NCI-H146 (cell line): ENCODE results near the gene TTC39C.

Experiments
- DNase-seq: peaks from one replicate; lab custom pipeline; 2025; lab: John Stamatoyannopoulos, UW

Gene TTC39C

DNA sequence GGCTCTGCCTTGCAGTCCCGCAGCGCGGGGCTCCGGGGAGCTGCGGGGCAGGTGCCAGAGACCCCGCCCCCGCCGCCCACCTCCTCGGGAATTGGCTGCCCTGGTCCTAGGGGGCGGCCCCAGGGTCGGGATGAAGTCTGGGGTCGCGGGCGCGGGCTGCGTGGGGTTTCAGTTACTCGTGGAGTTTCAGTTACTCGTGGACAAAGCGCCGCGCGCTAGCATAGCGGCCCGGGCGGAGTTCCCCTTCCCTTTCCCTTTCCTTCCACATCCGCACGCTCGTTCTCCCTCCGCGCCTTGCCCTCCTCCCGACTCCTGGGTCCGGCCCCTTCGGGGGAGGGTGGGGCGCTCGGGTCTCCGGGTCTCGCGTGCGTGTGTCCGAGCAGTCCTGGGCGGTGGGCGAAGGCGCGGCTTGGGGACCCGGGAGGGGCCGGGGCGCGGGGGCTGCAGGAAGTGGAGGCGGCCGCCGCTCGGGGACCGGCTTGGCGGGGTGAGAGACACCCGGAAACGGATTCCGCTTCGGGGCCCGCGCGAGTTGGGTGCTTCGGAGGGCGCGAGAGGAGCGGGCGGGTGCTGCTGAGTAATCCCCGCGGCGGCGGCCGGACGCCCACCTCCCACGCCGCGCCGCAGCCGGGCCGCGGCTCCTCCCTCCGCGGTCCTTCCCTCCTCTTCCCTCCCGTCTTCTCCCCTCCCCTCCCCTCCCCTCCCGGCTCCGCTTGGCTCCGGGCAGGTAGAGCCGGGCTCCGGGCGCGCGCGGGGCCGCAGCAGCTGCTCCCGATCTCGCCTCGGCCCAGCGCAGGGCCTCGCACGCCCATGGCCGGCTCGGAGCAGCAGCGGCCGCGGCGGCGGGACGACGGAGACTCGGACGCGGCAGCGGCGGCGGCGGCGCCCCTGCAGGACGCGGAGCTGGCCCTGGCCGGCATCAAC lies at the start of gene TTC39C:
TTC39C (plus strand) TSS at position 693 of the 924 bp plus-strand sequence; CDS start at position 811, 118 bp downstream.
- peak; percentile 95 for DNase-seq

DNA sequence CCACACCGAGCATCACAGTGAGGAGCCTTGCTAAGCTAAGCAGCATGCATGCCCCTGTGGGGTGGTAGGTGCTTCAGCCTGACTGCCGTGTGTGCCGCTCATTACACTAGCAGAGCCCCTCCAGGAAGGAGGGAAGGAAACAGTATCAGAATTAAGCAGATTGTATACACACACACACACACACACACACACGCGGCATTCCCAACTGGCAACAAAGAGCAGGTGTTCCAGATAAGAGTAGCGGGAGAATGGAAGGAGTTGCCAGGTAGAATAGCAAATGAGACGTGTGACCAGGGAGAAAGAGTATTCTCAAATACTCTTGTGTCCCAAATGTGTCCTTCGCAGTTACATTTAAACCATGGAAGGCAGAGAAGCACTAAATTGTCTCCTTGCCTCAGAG lies 47.6 kb upstream of the TTC39C start:
- DNase-seq, result peak; percentile 94

GRCh38 chr18:23967321-23968089 lies 47.0 kb upstream of the TTC39C start:
- peak; percentile 93 for DNase-seq

DNA sequence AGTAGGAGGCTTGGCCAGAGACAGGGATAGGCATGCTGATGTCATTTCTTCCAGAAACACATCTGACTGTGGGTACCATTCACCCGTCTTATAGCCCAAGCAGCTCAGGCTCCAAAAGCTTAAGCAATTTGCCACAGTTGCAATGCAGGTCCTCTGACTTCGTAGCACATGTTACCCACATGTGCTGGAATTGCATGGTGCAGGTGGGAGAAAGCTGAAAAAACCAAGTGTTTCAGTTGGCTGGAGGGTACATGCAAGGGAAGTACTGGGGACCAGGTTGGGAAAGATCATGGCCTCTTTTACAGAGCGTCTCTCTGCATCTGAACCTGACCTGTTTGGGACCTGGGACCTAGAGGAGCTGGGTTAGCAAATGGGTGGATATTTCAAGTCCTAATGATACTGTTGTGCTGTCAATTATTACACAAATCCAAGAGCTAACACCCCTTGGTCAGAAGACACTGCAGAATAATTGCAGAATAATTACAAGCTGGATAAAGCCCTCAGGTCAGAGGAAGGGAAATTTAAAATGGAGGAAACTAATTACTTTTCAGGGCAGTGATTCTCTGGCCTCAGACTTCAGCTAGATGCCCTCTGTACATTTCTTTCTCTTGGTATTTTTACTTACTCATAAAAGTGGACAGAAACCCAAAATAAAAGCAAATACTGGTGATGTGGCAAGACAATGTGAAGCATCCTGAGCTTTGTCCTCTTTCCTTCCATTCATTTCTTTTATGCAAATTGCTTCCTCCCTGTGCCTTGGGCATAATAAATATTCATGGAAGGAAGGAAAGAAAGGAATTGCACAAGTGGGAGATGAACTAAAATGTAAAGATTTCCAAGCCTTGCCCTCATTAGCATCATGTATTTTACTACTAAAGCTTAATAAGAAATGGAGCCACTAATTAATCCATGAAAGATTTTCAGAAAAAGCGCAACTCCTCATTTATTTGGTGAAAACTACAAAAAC lies 45.6 kb upstream of the TTC39C start:
- DNase-seq, result peak; percentile 77

GRCh38 chr18:23969664-23970063 lies 44.9 kb upstream of the TTC39C start:
- no peak for DNase-seq

- no peak for DNase-seq
These were observed 44.1 kb upstream of the TTC39C start for GRCh38 chr18:23970161-23971096.

DNA sequence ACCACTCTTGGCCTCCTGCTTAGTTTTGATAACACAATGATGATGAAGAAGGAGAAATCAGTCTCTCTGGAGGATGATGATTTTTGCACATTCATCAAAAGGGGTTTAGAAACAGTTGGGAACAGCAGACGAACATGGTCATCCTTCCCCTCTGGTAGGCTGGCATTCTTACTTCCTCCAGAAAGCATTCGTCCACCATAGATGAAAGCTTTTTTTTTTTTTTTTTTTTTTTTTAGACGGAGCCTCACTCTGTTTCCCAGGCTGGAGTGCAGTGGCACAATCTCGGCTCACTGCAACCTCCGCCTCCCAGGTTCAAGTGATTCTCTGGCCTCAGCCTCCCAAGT lies 43.5 kb upstream of the TTC39C start:
- DNase-seq, result no peak

- DNase-seq, result no peak
These were observed 42.8 kb upstream of the TTC39C start for GRCh38 chr18:23971666-23972230.

GRCh38 chr18:23972453-23972852 lies 42.1 kb upstream of the TTC39C start:
- no peak for DNase-seq

DNA sequence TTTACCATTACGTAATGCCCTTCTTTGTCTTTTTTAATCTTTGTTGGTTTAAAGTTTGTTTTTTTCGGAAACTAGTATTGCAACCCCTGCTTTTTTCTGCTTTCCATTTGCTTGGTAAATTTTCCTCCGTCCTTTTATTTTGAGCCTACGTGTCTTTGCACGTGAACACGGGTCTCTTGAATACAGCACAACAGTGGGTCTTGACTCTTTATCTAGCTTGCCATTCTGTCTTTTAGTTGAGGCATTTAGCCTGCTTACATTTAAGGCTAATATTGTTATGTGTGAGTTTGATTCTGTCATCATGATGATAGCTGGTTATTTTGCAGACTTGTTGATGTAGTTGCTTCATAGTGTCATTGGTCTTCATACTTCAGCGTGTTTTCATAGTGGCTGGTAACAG lies 37.5 kb upstream of the TTC39C start:
- no peak for DNase-seq

GRCh38 chr18:23977719-23978483 lies 36.7 kb upstream of the TTC39C start:
- no peak for DNase-seq

DNA sequence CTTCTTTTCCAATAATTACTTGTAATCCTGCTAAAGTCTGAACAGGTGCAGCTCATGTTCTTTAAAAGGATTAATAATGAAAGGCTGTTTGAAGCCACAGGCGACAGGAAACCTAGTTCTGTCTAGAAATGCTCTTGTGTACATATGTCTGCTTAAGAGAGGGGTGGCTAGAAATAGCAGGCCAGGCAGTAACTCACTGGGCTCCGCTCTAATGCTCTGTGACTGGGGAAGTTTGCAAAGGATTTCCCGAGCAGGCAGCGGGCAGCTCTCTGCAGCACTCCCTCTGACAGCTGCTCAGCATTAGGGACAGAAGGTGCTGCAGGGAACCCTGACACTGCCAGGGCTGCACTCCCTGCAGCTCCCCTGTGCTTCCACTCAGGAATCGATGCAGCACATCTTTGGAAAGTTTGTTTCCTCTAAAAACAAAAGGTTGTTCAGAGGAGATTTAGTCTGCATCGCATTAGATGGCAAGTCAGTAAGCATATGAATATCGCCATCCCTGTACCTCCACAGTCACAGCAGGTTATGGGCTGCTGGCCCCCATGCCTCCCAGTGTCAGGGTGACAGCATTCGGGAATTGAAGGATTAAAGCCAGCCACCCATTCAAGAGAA lies 33.1 kb upstream of the TTC39C start:
- peak; percentile 84 for DNase-seq

DNA sequence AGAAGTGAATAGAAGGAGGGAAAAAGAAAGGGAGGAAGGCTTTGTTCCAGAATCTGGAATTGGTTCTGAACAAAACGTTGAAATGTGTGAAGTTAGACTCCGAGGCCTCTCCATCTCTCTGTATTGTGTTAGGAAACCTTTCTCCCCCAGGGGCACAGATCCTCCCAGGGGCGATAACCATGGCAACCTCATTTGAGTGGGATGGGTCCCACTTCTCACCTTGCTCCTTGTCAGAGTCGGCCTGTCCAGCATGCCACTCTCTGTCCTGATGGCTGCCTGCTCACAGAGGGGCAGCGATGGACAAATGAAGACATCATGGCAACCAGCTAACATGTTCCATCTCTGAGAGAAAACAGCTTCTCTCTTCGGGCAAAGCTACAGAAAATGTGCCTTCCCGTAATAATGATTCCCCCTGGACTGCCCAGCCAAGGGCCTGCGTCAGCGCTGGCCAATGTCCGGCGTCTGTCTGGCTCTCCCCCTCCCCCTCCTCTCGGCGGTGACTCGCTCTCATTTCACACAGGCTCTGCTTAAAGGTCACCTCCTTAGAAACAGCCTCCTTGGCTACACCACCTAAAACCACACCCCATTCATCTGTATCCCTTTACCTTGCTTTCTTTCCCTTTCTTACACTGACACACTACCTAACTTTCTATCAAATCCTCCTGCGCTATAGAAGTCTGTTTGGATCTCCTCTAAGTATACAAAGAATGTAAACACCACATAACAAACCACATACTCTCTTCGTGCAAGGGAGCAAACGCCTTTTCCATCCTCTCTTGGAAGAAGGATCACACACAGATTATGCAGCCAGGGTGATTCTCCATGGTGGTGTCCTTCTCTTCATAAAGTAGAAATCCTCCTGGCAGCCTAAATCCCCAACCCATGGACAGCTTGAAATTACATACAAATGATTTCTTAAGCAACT lies 32.1 kb upstream of the TTC39C start:
- DNase-seq, result peak; percentile 75

- DNase-seq, result no peak
These were observed 31.4 kb upstream of the TTC39C start for GRCh38 chr18:23983112-23983511.

GRCh38 chr18:23986600-23987359 lies 27.8 kb upstream of the TTC39C start:
- DNase-seq, result no peak

DNA sequence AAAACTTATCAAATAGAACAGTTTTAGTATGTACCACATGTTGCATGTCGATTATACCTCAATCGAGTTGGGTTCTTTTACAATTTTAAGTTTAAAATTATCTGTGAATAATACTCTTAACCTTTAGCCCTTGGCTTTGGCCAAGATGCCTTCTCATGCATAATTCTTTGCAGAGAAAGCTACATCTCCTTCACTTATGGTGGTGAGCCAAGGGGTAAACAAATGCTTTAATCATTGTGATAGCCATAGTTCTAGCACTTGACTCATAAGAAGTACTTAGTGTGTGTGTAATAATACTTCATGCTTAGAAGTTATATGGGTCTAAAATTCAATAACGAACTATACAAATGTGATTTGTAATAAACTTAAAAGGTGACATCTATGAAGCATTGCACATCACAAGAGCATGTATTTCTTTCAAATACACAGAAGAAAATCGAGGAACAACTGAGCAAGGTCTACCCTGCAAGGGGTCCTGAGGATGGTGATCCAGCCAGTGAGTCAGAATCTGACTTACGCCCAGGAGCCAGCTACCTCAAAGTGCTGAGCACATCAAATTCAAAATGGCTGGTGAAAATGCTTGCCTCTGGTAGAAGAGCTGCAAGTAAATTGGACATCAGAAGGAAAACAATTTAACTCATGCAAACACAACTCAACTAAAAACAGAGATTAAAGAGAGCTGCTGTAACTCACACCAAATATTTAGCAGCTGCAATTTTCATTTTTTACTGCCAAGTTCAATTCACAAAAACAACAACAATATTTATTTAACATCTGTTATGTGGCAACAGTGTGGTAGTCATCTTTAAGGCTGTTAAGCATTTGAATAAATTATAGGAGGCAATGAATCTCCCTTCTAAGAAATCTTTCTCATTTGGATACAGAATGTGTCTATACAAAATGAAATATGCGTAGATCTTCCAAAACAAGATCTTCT lies 23.8 kb upstream of the TTC39C start:
- DNase-seq, result no peak
